ENCODE results near the gene LOX. TPM values are rescaled to one million over a fixed set of nuclear protein-coding genes. Genes with fewer than 3 reads are reported as not detected.

Gene LOX
- total RNA-seq, 4 donors from 2014 or later, result 29.3 to 76.5 (median 33.2) TPM

GRCh38 chr5:122029818-122030217 is 48.2 kb downstream of the LOX start:
- ATAC-seq (ENCODE audit: low FRiP score) (no peak), DNase-seq (ENCODE audit: low spot score) (no peak)
- no peak for TF ChIP-seq CTCF (IDR thresholded peaks at IDR 0.05)

- DNase-seq (ENCODE audit: low spot score) (no peak), ATAC-seq (ENCODE audit: low FRiP score) (no peak)
- no peak for TF ChIP-seq CTCF (IDR thresholded peaks at IDR 0.05)
These were observed 55.1 kb downstream of the LOX start for GRCh38 chr5:122022966-122023365.

GRCh38 chr5:122019919-122020590 is 58.0 kb downstream of the LOX start:
- no peak for TF ChIP-seq CTCF (IDR thresholded peaks at IDR 0.05)
- DNase-seq (ENCODE audit: low spot score) (no peak), ATAC-seq (ENCODE audit: low FRiP score) (no peak)

- DNase-seq (ENCODE audit: low spot score), result no peak
- no peak for TF ChIP-seq CTCF (IDR thresholded peaks at IDR 0.05)
These were observed 62.6 kb downstream of the LOX start for GRCh38 chr5:122015471-122015870.

GRCh38 chr5:122014236-122014935 is 63.7 kb downstream of the LOX start:
- DNase-seq (ENCODE audit: low spot score) (no peak), ATAC-seq (ENCODE audit: low FRiP score) (no peak)
- no peak for TF ChIP-seq CTCF (IDR thresholded peaks at IDR 0.05)

More at GRCh38 chr5:122015471-122015870, 62.6 kb downstream of the LOX start:
- ATAC-seq (ENCODE audit: low FRiP score), result no peak

Other genes starting within 250 kb of the LOX start
- gene FTMT, start 226.4 kb downstream of the LOX start, total RNA-seq, result not detected
- 10 to 100 TPM in 3 of 4 donors, 1 to 10 TPM in 1; 9.8 to 39.8 (median 12.5) TPM for gene SRFBP1, start 116.3 kb downstream of the LOX start, total RNA-seq
- gene ZNF474, start 51.3 kb upstream of the LOX start, total RNA-seq, result 1 to 10 TPM in 1 of 4 donors, under 1 TPM in 1, not detected in 2; 0.24 to 2.1 TPM
- 10 to 100 TPM; 11.5 to 36.3 (median 15.2) TPM for gene SNCAIP, start 234.0 kb upstream of the LOX start, total RNA-seq

Data from omental fat pad (tissue), 4 donors.